ENCODE data around the gene BANF2. TPM values are rescaled to one million over a fixed set of nuclear protein-coding genes. Genes with fewer than 3 reads are reported as not detected.

The BANF2 gene
- polyA plus RNA-seq, 1 of the 3 experiments (the other 2 are of a cell fraction): not detected

- CTCF ChIA-PET: interaction anchor here (0.6 to 1.0 kb wide), 2 partner anchors 28 to 128 kb away, joined by 3 to 4 read pairs; partner anchors contain the start of gene RRBP1
- no peaks in the 10 kb centered on the region for H3K9me3 ChIP-seq
- no peaks in the 10 kb centered on the region; the same call in 1 of the 2 replicates for H3K27me3 ChIP-seq (ENCODE audit: insufficient read depth)
- H4K20me1 ChIP-seq (ENCODE audit: insufficient read depth): no peaks in the 10 kb centered on the region
- no peaks in the 10 kb centered on the region for H3K9me2 ChIP-seq
- no peaks in the 10 kb centered on the region for H3K79me2 ChIP-seq (ENCODE audit: insufficient read depth)
- no peaks in the 10 kb centered on the region for H3K4me1 ChIP-seq (ENCODE audit: control insufficient read depth in 1 of 2, insufficient read depth in 2 of 2, low read depth in 1 of 2, low read length in 1 of 2)
- H3F3A ChIP-seq (replicated peaks; ENCODE audit: insufficient read depth): no peaks in the 10 kb centered on the region
- H3K27ac ChIP-seq (ENCODE audit: low read depth in 2 of 2, low read length in 1 of 2): no peak overlapping the region
- no peak for DNase-seq
- POLR2A ChIA-PET: no interaction called here
- H3K9ac ChIP-seq: no peak overlapping the region
- no peak overlapping the region for H3K4me3 ChIP-seq (ENCODE audit: low read depth in 2 of 2, low read length in 1 of 2)
- no peaks in the 10 kb centered on the region for H3K36me3 ChIP-seq (replicated peaks in 1 of 2; ENCODE audit: control insufficient read depth in 1 of 2, insufficient read depth in 2 of 2, low read length in 1 of 2)
- 55% methylated on average over 21 of the region's 21 CpGs for WGBS (ENCODE audit: low lambda C conversion rate)
- TF ChIP-seq NFIC (IDR thresholded peaks at IDR 0.05; ENCODE audit: borderline replicate concordance) (no peak), TAF1 (IDR thresholded peaks at IDR 0.05; ENCODE audit: borderline replicate concordance, low read depth, low read length) (no peak), EP300 (IDR thresholded peaks at IDR 0.05; ENCODE audit: borderline replicate concordance in 1 of 2, low read depth in 1 of 2, low read length in 1 of 2) (no peak), CTCF (IDR thresholded peaks at IDR 0.05) (no peak), USF1 (IDR thresholded peaks at IDR 0.05; ENCODE audit: borderline replicate concordance, low read depth) (no peak), EZH2phosphoT487 (IDR thresholded peaks at IDR 0.05; ENCODE audit: borderline replicate concordance, low read depth) (no peak), GATA2 (CRISPR knock-in tag; IDR thresholded peaks at IDR 0.05) (no peak), FOXJ3 (CRISPR knock-in tag; IDR thresholded peaks at IDR 0.05) (no peak), TEAD4 (IDR thresholded peaks at IDR 0.05; ENCODE audit: borderline replicate concordance, insufficient read depth) (no peak), RCOR1 (IDR thresholded peaks at IDR 0.05; ENCODE audit: low read length) (no peak), JUND (IDR thresholded peaks at IDR 0.05) (no peak)
- H3K4me2 ChIP-seq: no peak overlapping the region
- H2AFZ ChIP-seq (ENCODE audit: low read depth): no peak overlapping the region
Observed at GRCh38 chr20:17710379-17711266, 10.9 kb downstream of the BANF2 start.

- no peak overlapping the region for H3K9ac ChIP-seq
- no peaks in the 10 kb centered on the region for H3F3A ChIP-seq (replicated peaks; ENCODE audit: insufficient read depth)
- 67% methylated on average over 5 of the region's 5 CpGs for WGBS (ENCODE audit: low lambda C conversion rate)
- TF ChIP-seq REST (IDR thresholded peaks at IDR 0.05; ENCODE audit: low read depth, low read length): no peak
- TF ChIP-seq TEAD4 (IDR thresholded peaks at IDR 0.05; ENCODE audit: borderline replicate concordance, insufficient read depth): no peak
- TF ChIP-seq RXRA (IDR thresholded peaks at IDR 0.05; ENCODE audit: borderline replicate concordance, low read depth): no peak
- H3K9me3 ChIP-seq: no peaks in the 10 kb centered on the region
- no peaks in the 10 kb centered on the region for H3K79me2 ChIP-seq (ENCODE audit: insufficient read depth)
- no peaks in the 10 kb centered on the region for H4K20me1 ChIP-seq (ENCODE audit: insufficient read depth)
- ChIA-PET POLR2A (no interaction called here), CTCF (interaction anchor here (0.6 to 1.0 kb wide), 2 partner anchors 29 to 127 kb away, joined by 3 to 4 read pairs; partner anchors contain the start of gene RRBP1)
- DNase-seq: no peak
- H2AFZ ChIP-seq (ENCODE audit: low read depth): no peak overlapping the region
- H3K4me3 ChIP-seq (ENCODE audit: low read depth in 2 of 2, low read length in 1 of 2): no peak overlapping the region
- H3K9me2 ChIP-seq: no peaks in the 10 kb centered on the region
- no peak overlapping the region for H3K4me2 ChIP-seq
- no peaks in the 10 kb centered on the region for H3K4me1 ChIP-seq (ENCODE audit: control insufficient read depth in 1 of 2, insufficient read depth in 2 of 2, low read depth in 1 of 2, low read length in 1 of 2)
- no peaks in the 10 kb centered on the region; the same call in 1 of the 2 replicates for H3K27me3 ChIP-seq (ENCODE audit: insufficient read depth)
- H3K27ac ChIP-seq (ENCODE audit: low read depth in 2 of 2, low read length in 1 of 2): no peak overlapping the region
- H3K36me3 ChIP-seq (replicated peaks in 1 of 2; ENCODE audit: control insufficient read depth in 1 of 2, insufficient read depth in 2 of 2, low read length in 1 of 2): no peaks in the 10 kb centered on the region
Observed at GRCh38 chr20:17711267-17711627, 11.5 kb downstream of the BANF2 start.
